Right lobe of liver (tissue), 4 donors: Measurements from ENCODE around the gene DLG1.

Experiments used
- CTCF ChIP-seq, 4 donors: fragments of 200-600 bp in 3 of 4; fragments of 450-650 bp in 1 of 4; IDR thresholded peaks; one replicate each; pipeline versions ENCODE4 v1.5.1 to v1.8.0; 2016 to 2022; ENCODE audit warnings: antibody characterized with exemption in 4 of 4, mild to moderate bottlenecking in 2 of 4
- POLR2A ChIP-seq: fragments of 450-650 bp; IDR thresholded peaks from one replicate; pipeline ENCODE4 v1.6.1; 2017; ENCODE audit warnings: antibody characterized with exemption, mild to moderate bottlenecking
- donor health status: DM: no; HTN: no; CAD: no.
- donor health status: DM: no; HTN: no; CAD: no.
- donor health status: DM: no; HTN: yes; CAD: no.

- TF ChIP-seq CTCF (IDR thresholded peaks at IDR 0.05) (no peak), POLR2A (peak; percentile 50)
Measured at GRCh38 chr3:197298945-197299854, 788 bp upstream of the DLG1 start.
